Left cardiac atrium (tissue), 4 donors: Measurements from ENCODE around the gene MYCBP2. TPM values are rescaled to one million over a fixed set of nuclear protein-coding genes. Genes with fewer than 3 reads are reported as not detected.
"Not testable (repeated sequence)": the region's sequence is repeated elsewhere in the genome, so short reads cannot be mapped to it uniquely, and the experiment has no call there.

Experiments used
- ATAC-seq, 2 donors: fragments of 200-7000 bp; cut with Tn5 transposase; one replicate each; pipeline ENCODE4 v1.9.1; 2020; ENCODE audit warnings: mild to moderate bottlenecking in 2 of 2, moderate library complexity in 2 of 2
- DNase-seq: peaks from one replicate; pipeline ENCODE4 v3.0.0-alpha.2; 2020
- intact Hi-C, 2 donors: fragments of 100-400 bp; cut with DNase I; formaldehyde crosslinking; loops; one replicate each; pipeline versions ENCODE4 v1.14.1 to v1.15.1; 2022 to 2023
- long read RNA-seq: library from polyadenylated mRNA; unstranded; transcript quantifications from one replicate; pipeline ENCODE4 v2.0.0, GENCODE V29; 2021
- total RNA-seq, 2 donors: library from RNA; stranded (reverse); fragmentation: NEBNext Ultra II Directional; extraction: Animal tissue kit (Norgen Biotek cat#: 25700); gene quantifications; one replicate each; pipeline ENCODE4 v1.2.1, GENCODE V29; 2021
- donor health status: DM: no; HTN: yes; CAD: no.
- donor health status: DM: no; HTN: yes; CAD: no; lungs with severe emphysema.
- donor health status: DM: yes; HTN: yes; CAD: no.
- donor health status: Dilated cardiomyopathy.

MYCBP2 gene
- total RNA-seq, result 10 to 100 TPM; 86.9 to 99.5 TPM
- long read RNA-seq, partial matches to known transcripts, result 5 of 9 reads
- long read RNA-seq, other reads (novel, unspliced or antisense), result 3 of 9 reads

- peak; percentile 97 for DNase-seq
- peak; percentile 95 to 98 for ATAC-seq
Measured at GRCh38 chr13:77326905-77327604, at the start of gene MYCBP2. Gene MYCBP2, minus strand, starts transcription at chr13:77327094. Its CDS starts 319 bp downstream, at chr13:77326775.

GRCh38 chr13:77375560-77376108 lies 48.7 kb upstream of the MYCBP2 start:
- no peak for DNase-seq
- ATAC-seq, result no peak
- intact Hi-C loops, result no loop called here

More at GRCh38 chr13:77326905-77327604, at the start of gene MYCBP2:
- intact Hi-C loops, result loop anchor here in 1 of 2 donors (10.0 kb wide), 1 partner anchor 148 kb away; no protein-coding TSS in a partner anchor

- no peak for DNase-seq
- intact Hi-C loops, result no loop called here
- no peak for ATAC-seq
Measured at GRCh38 chr13:77374786-77375185, 47.9 kb upstream of the MYCBP2 start.

- ATAC-seq (no peak), DNase-seq (no peak)
- intact Hi-C loops, result no loop called here
Measured at GRCh38 chr13:77374339-77374738, 47.4 kb upstream of the MYCBP2 start.

- no peak for ATAC-seq
- intact Hi-C loops, result no loop called here
- DNase-seq, result no peak
Measured at GRCh38 chr13:77373502-77373901, 46.6 kb upstream of the MYCBP2 start.

GRCh38 chr13:77372275-77372674 lies 45.4 kb upstream of the MYCBP2 start:
- intact Hi-C loops, result no loop called here
- DNase-seq, result no peak
- no peak for ATAC-seq

GRCh38 chr13:77370888-77371287 lies 44.0 kb upstream of the MYCBP2 start:
- DNase-seq, result no peak
- intact Hi-C loops, result no loop called here
- ATAC-seq, result no peak

- DNase-seq (no peak), ATAC-seq (no peak)
- intact Hi-C loops, result no loop called here
Measured at GRCh38 chr13:77362166-77362565, 35.3 kb upstream of the MYCBP2 start.

- ATAC-seq, result no peak
- intact Hi-C loops, result no loop called here
- DNase-seq, result no peak
Measured at GRCh38 chr13:77360032-77360685, 33.3 kb upstream of the MYCBP2 start.

GRCh38 chr13:77359171-77359570 lies 32.3 kb upstream of the MYCBP2 start:
- intact Hi-C loops, result no loop called here
- DNase-seq (no peak), ATAC-seq (no peak)

GRCh38 chr13:77358001-77358400 lies 31.1 kb upstream of the MYCBP2 start:
- no peak for DNase-seq
- intact Hi-C loops, result no loop called here
- no peak for ATAC-seq

- intact Hi-C loops, result no loop called here
- DNase-seq (no peak), ATAC-seq (no peak)
Measured at GRCh38 chr13:77356155-77356554, 29.3 kb upstream of the MYCBP2 start.

GRCh38 chr13:77353995-77354394 lies 27.1 kb upstream of the MYCBP2 start:
- intact Hi-C loops, result no loop called here
- ATAC-seq (no peak), DNase-seq (no peak)

GRCh38 chr13:77351315-77351714 lies 24.4 kb upstream of the MYCBP2 start:
- intact Hi-C loops, result no loop called here
- ATAC-seq, result peak in 1 of 2 donors; percentile 22
- no peak for DNase-seq

GRCh38 chr13:77350811-77351210 lies 23.9 kb upstream of the MYCBP2 start:
- ATAC-seq (no peak), DNase-seq (no peak)
- intact Hi-C loops, result no loop called here

- ATAC-seq (no peak), DNase-seq (no peak)
- intact Hi-C loops, result no loop called here
Measured at GRCh38 chr13:77349365-77349764, 22.5 kb upstream of the MYCBP2 start.

GRCh38 chr13:77347351-77347750 lies 20.5 kb upstream of the MYCBP2 start:
- ATAC-seq, intact Hi-C loops, DNase-seq: not testable (repeated sequence)

- ATAC-seq (no peak), DNase-seq (no peak)
- intact Hi-C loops, result no loop called here
Measured at GRCh38 chr13:77345150-77345780, 18.4 kb upstream of the MYCBP2 start.

- no peak for ATAC-seq
- DNase-seq, result no peak
- intact Hi-C loops, result no loop called here
Measured at GRCh38 chr13:77343841-77344240, 16.9 kb upstream of the MYCBP2 start.

GRCh38 chr13:77339408-77339807 lies 12.5 kb upstream of the MYCBP2 start:
- intact Hi-C loops, result no loop called here
- ATAC-seq (no peak), DNase-seq (no peak)
